HFFc6 (cell line): ENCODE data around the gene FREM2. TPM values are rescaled to one million over a fixed set of nuclear protein-coding genes. Genes with fewer than 3 reads are reported as not detected.

ENCODE experiments used
- DNase-seq: peaks from one replicate; pipeline ENCODE4 v3.0.0-alpha.2; 2018
- H3K27ac Mint-ChIP-seq: 2 replicates; pipeline ENCODE4 v1.8.0; 2020; ENCODE audit warnings: mild to moderate bottlenecking, mixed read lengths
- H3K27me3 Mint-ChIP-seq: 2 replicates; pipeline ENCODE4 v1.8.0; 2021; ENCODE audit warnings: mild to moderate bottlenecking, moderate library complexity, mixed read lengths; ENCODE audit not compliant: insufficient read depth
- H3K36me3 Mint-ChIP-seq: 2 replicates; pipeline ENCODE4 v1.8.0; 2021; ENCODE audit warnings: low read depth, mixed read lengths
- H3K4me1 Mint-ChIP-seq: 2 replicates; pipeline ENCODE4 v1.8.0; 2020; ENCODE audit warnings: low read depth, mixed read lengths
- H3K4me3 Mint-ChIP-seq: 2 replicates; pipeline ENCODE4 v1.8.0; 2020; ENCODE audit warnings: mild to moderate bottlenecking, moderate library complexity, mixed read lengths
- H3K9me3 Mint-ChIP-seq: 2 replicates; pipeline ENCODE4 v1.8.0; 2020; ENCODE audit warnings: mild to moderate bottlenecking, mixed read lengths
- CTCF ChIP-seq: fragments of 200-600 bp; sonication (generic); IDR thresholded peaks from 2 replicates; pipeline ENCODE4 v1.5.0; 2021; ENCODE audit warnings: antibody characterized with exemption, mild to moderate bottlenecking
- total RNA-seq, 6 experiments: library from RNA; stranded (reverse); fragmentation: NEBNext Ultra II Directional; extraction: Animal tissue kit (Norgen Biotek cat#: 25700); gene quantifications; 2 replicates in 1 of 6; 3 replicates in 5 of 6; pipeline ENCODE4 v1.2.3, GENCODE V29; 2021

The FREM2 gene
- total RNA-seq, 6 experiments from 2014 or later: not detected

DNA sequence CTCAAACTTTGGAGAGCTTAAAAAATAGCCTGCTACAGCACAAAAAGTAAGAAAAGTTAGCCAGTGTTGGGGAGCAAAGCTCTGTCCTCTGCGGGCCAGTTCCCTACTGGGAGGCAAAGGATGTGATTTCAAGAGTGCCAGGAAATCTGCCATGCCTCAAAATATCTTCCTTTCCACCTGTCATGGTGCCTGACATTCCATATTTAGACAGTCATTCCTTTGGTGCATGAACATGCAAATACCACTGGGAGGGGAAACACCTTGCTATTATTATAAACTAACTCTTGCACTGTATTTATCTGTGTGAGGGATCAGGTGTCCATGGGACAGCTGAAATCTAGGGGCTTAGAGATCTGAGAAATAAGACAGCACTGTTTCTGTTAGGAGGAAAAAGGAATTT is 10.3 kb downstream of the FREM2 start:
- DNase-seq: no peak
- Mint-ChIP-seq H3K9me3 (no peaks in the 10 kb centered on the region; the same call in 1 of the 2 replicates), H3K27ac (no peak overlapping the region), H3K4me3 (no peak overlapping the region), H3K4me1 (no peaks in the 10 kb centered on the region), H3K36me3 (no peaks in the 10 kb centered on the region), H3K27me3 (no peaks in the 10 kb centered on the region; the same call in 1 of the 2 replicates)
- TF ChIP-seq CTCF: no peak

DNA sequence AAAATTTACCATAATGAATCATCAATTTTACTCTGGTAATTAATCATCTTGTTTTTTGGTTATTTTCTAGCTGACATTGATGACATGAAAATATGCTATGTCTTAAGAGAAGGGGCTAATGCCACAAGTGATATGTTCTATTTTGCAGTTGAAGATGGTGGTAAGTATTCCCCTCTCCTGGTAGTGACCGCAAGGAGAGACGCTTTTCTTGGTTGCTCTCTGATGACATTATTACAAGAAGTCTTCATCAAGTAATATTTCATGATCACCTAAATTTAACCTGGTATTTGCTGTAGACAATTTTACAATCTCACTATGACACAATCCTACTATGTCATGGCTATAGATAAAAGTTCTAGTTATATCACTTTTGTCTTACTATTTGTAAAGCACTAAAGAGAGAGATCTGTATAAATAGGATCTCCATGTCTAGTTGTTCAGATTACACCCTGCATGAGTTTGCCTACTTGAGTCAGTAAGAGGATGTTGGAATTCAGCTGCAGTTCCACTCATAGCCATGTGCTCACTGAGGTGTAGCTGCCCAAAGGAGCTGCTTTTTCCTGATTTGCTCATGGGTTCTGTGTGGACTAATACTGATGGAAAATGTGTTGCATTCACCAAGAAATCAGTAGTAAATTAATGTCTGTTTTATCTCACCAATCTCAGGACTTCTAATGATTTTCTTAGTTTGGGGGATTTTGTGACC is 10.9 kb downstream of the FREM2 start:
- no peaks in the 10 kb centered on the region for H3K36me3 Mint-ChIP-seq
- H3K27me3 Mint-ChIP-seq: no peaks in the 10 kb centered on the region; the same call in 1 of the 2 replicates
- H3K4me3 Mint-ChIP-seq: no peak overlapping the region
- TF ChIP-seq CTCF: no peak
- DNase-seq: no peak
- no peaks in the 10 kb centered on the region; the same call in 1 of the 2 replicates for H3K9me3 Mint-ChIP-seq
- H3K27ac Mint-ChIP-seq: no peak overlapping the region
- no peaks in the 10 kb centered on the region for H3K4me1 Mint-ChIP-seq

DNA sequence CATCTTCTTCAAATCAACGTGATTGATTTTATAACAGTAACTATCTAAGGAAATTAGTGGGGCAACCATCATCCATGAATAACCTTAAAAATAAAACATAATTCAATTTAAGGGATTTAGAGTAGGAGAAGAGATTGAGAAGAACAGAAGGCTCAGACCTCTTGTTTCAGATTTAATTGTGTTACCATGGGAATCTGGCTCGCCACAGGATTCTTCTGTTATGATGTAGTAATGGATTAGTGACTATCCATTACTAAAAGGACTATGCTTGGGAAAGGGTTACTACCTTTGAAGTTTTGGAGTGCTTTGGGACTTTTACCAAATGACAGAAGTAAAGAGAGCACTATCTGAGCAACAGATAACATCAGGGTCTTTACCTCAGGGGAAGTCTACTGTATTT is 13.2 kb downstream of the FREM2 start:
- H3K36me3 Mint-ChIP-seq: no peaks in the 10 kb centered on the region
- no peak overlapping the region for H3K27ac Mint-ChIP-seq
- no peaks in the 10 kb centered on the region; the same call in 1 of the 2 replicates for H3K27me3 Mint-ChIP-seq
- no peak for TF ChIP-seq CTCF
- H3K4me1 Mint-ChIP-seq: no peaks in the 10 kb centered on the region
- DNase-seq: no peak
- no peak overlapping the region for H3K4me3 Mint-ChIP-seq
- peaks cover 3% of the 10 kb centered on the region; the same call in 1 of the 2 replicates for H3K9me3 Mint-ChIP-seq

- Mint-ChIP-seq H3K9me3 (peaks cover 3% of the 10 kb centered on the region; the same call in 1 of the 2 replicates), H3K36me3 (no peaks in the 10 kb centered on the region)
Measured at GRCh38 chr13:38702669-38703068, 15.8 kb downstream of the FREM2 start.

GRCh38 chr13:38703255-38703654 is 16.4 kb downstream of the FREM2 start:
- Mint-ChIP-seq H3K27me3 (peaks cover 1% of the 10 kb centered on the region; the same call in 1 of the 2 replicates), H3K27ac (no peak overlapping the region), H3K4me1 (no peaks in the 10 kb centered on the region), H3K9me3 (peaks cover 3% of the 10 kb centered on the region; the same call in 1 of the 2 replicates), H3K36me3 (no peaks in the 10 kb centered on the region), H3K4me3 (no peak overlapping the region)
- DNase-seq: no peak
- no peak for TF ChIP-seq CTCF

More at GRCh38 chr13:38702669-38703068, 15.8 kb downstream of the FREM2 start:
- no peak for TF ChIP-seq CTCF
- Mint-ChIP-seq H3K27me3 (no peaks in the 10 kb centered on the region; the same call in 1 of the 2 replicates), H3K4me1 (no peaks in the 10 kb centered on the region), H3K27ac (no peak overlapping the region), H3K4me3 (no peak overlapping the region)
- DNase-seq: no peak
